ENCODE data around the gene ELL.

- TF ChIP-seq, protein P1, sequence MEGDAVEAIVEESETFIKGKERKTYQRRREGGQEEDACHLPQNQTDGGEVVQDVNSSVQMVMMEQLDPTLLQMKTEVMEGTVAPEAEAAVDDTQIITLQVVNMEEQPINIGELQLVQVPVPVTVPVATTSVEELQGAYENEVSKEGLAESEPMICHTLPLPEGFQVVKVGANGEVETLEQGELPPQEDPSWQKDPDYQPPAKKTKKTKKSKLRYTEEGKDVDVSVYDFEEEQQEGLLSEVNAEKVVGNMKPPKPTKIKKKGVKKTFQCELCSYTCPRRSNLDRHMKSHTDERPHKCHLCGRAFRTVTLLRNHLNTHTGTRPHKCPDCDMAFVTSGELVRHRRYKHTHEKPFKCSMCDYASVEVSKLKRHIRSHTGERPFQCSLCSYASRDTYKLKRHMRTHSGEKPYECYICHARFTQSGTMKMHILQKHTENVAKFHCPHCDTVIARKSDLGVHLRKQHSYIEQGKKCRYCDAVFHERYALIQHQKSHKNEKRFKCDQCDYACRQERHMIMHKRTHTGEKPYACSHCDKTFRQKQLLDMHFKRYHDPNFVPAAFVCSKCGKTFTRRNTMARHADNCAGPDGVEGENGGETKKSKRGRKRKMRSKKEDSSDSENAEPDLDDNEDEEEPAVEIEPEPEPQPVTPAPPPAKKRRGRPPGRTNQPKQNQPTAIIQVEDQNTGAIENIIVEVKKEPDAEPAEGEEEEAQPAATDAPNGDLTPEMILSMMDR (IDR thresholded peaks at IDR 0.05) = no peak
- TF ChIP-seq ZFX (IDR thresholded peaks at IDR 0.05; ENCODE audit: borderline replicate concordance) = no peak
These were observed 19.6 kb upstream of the ELL start for GRCh38 chr19:18541258-18541991.
